GM23248 (cell line): ENCODE measurements around the gene MEGF11.

Source experiments
- EZH2 ChIP-seq: fragments of 200-600 bp; sonication (generic); IDR thresholded peaks from 2 replicates; pipeline ENCODE4 v1.6.1; 2018; ENCODE audit warnings: antibody characterized with exemption, mild to moderate bottlenecking; ENCODE audit not compliant: insufficient read depth, poor library complexity, severe bottlenecking
- EZH2phosphoT487 ChIP-seq: fragments of 200-600 bp; sonication (generic); IDR thresholded peaks from 2 replicates; pipeline ENCODE4 v1.6.1; 2018; ENCODE audit warnings: antibody characterized with exemption, moderate library complexity, mild to moderate bottlenecking, low read depth; ENCODE audit not compliant: insufficient read depth

- TF ChIP-seq EZH2 (no peak), EZH2phosphoT487 (no peak)
Measured at GRCh38 chr15:65970937-65971740, 282.4 kb downstream of the MEGF11 start.
